NCI-H1436 (cell line): ENCODE results near the gene CXCL9.
"Not testable (repeated sequence)": the region's sequence is repeated elsewhere in the genome, so short reads cannot be mapped to it uniquely, and the experiment has no call there.

Experiments
- DNase-seq: peaks from one replicate; lab custom pipeline; 2025; lab: John Stamatoyannopoulos, UW

The CXCL9 gene

DNA sequence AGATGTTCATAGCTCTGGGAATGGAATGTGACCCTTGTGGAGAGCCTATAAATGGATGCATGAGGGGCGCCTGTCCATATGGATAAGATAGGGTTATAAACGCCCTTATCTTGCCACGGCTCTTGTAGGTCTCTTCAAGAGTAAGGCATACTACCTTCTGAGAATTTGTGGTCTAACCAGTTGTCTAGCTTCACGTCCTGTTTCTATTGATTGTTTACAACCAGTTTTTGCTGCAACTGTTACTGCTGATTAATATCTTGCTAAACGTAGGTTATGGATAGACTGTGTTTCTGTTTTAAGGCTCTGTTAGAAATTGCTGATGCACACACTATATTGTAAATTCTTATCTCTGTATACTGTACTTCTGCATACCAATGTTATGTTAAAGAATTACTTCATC is 52.5 kb downstream of the CXCL9 start:
- not testable (repeated sequence) for DNase-seq

DNA sequence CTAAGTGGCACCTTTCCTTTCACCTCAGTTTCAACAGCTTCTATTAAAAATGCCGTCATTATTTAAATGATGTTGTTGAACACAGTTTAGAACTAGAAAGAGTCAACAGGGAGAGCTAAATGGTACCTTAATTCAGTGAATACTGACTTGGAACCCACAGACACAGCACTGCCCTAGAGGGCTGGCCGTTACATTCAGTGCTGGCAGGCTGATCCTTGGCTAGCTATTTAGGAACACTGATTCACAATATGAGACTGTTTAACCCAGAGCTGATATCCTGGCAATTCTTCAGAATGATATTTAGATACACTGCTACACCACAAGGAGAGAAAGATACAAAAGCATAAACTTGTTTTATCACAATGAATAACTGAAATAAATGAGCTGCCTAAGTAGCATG is 53.8 kb downstream of the CXCL9 start:
- no peak for DNase-seq
